HG02852 (cell line): ENCODE results near the gene C9orf152.
"Not testable (repeated sequence)": the region's sequence is repeated elsewhere in the genome, so short reads cannot be mapped to it uniquely, and the experiment has no call there.

Experiments used
- ATAC-seq: cut with Tn5 transposase; IDR thresholded peaks from one replicate; pipeline ENCODE4 v1.9.1; 2021; ENCODE audit warnings: mild to moderate bottlenecking, moderate library complexity; ENCODE audit not compliant: unreplicated experiment

Gene C9orf152

GRCh38 chr9:110208031-110208430, at the start of gene C9orf152:
Gene C9orf152, minus strand, starts transcription at chr9:110208159. Its CDS starts 580 bp downstream, at chr9:110207579.
- no peak for ATAC-seq

GRCh38 chr9:110257097-110257841, 49.3 kb upstream of the C9orf152 start:
- ATAC-seq = peak; percentile 1

GRCh38 chr9:110256380-110257096, 48.6 kb upstream of the C9orf152 start, which contains the start of gene TXN:
Gene TXN, minus strand, starts transcription at chr9:110256507. Its CDS starts 72 bp downstream, at chr9:110256435.
- peak; percentile 72 for ATAC-seq

GRCh38 chr9:110255463-110256379, 47.8 kb upstream of the C9orf152 start:
- peak; percentile 24 for ATAC-seq

GRCh38 chr9:110255034-110255462, 47.1 kb upstream of the C9orf152 start:
- no peak for ATAC-seq

GRCh38 chr9:110254500-110254899, 46.5 kb upstream of the C9orf152 start:
- ATAC-seq = no peak

- no peak for ATAC-seq
These were observed 44.7 kb upstream of the C9orf152 start for GRCh38 chr9:110252509-110253139.

GRCh38 chr9:110251770-110252169, 43.8 kb upstream of the C9orf152 start:
- not testable (repeated sequence) for ATAC-seq

- no peak for ATAC-seq
These were observed 43.3 kb upstream of the C9orf152 start for GRCh38 chr9:110251212-110251611.

- no peak for ATAC-seq
These were observed 41.6 kb upstream of the C9orf152 start for GRCh38 chr9:110249603-110250002.

GRCh38 chr9:110248361-110248760, 40.4 kb upstream of the C9orf152 start:
- ATAC-seq = no peak

GRCh38 chr9:110246214-110246613, 38.3 kb upstream of the C9orf152 start:
- ATAC-seq = no peak

GRCh38 chr9:110244616-110245015, 36.7 kb upstream of the C9orf152 start:
- ATAC-seq = no peak

GRCh38 chr9:110241858-110242321, 33.9 kb upstream of the C9orf152 start:
- ATAC-seq = no peak

- no peak for ATAC-seq
These were observed 33.4 kb upstream of the C9orf152 start for GRCh38 chr9:110241260-110241857.

- ATAC-seq = no peak
These were observed 32.2 kb upstream of the C9orf152 start for GRCh38 chr9:110240198-110240597.

GRCh38 chr9:110228321-110228720, 20.4 kb upstream of the C9orf152 start:
- ATAC-seq = no peak

GRCh38 chr9:110224583-110224982, 16.6 kb upstream of the C9orf152 start:
- ATAC-seq = no peak

- no peak for ATAC-seq
These were observed 12.8 kb upstream of the C9orf152 start for GRCh38 chr9:110220809-110221208.

- ATAC-seq = no peak
These were observed 9.7 kb upstream of the C9orf152 start for GRCh38 chr9:110217656-110218099.
